Measurements from ENCODE around the gene CSTF1. TPM values are rescaled to one million over a fixed set of nuclear protein-coding genes. Genes with fewer than 3 reads are reported as not detected.

Gene CSTF1
- total and polyA plus RNA-seq, 2 of the 4 experiments (the other 2 are of a cell fraction), result 48.8 to 105 TPM

DNA sequence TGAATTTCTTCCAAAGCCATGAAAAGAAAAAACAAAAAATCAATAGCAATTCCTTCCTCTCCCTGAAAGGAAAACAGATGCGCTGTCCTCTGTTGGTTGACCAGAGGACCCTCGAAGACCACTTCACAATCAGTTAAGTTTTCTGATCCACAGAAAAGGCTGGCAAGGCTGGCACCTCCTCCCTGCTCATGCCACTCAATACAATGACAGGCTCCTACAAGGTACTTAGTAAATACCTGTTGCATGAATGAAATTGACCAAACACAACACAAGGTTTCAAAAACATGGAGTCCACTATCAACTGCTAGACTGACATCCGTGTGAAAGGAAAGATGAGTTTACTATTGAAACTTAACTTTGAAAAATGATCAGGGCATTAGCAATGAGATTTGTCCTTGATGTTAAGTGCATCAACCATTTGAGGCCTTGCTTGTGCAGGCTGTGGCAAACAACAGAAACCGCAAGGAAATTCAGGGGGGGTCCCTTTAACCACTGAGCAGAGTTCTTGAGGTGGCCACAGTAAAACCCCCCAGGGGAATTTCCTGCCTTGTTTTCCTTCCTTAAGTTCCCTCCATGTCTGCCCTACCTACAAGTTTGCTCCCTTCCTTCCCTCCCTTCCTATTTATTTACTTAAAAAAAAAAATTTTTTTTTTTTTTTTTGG, 48.0 kb downstream of the CSTF1 start:
- peaks cover 12 to 50% of the 10 kb centered on the region in 2 experiments; a peak in 3 of 4 replicates for H3K79me1 ChIP-seq (ENCODE audit: low read depth in 1 of 2, low read length in 2 of 2)
- peak overlapping the region; percentile 100 for H3K56ac ChIP-seq (ENCODE audit: extremely low read depth, insufficient read depth, low read length)
- POLR2A ChIA-PET (ENCODE audit: unreplicated experiment), result interaction anchor here (0.5 to 1.4 kb wide), 5 partner anchors 12 to 53 kb away, joined by 3 to 10 read pairs (median 7); partner anchors contain the start of gene CASS4
- peak overlapping the region; percentile 98 for H4K5ac ChIP-seq (ENCODE audit: low read depth, low read length)
- peak overlapping the region; percentile 94 for H2BK15ac ChIP-seq (ENCODE audit: low read depth, low read length)
- in situ Hi-C loops (cut with MboI; ENCODE audit: low sequenced_read_pairs), result no loop called here
- CTCF ChIA-PET, result interaction anchor here (0.6 to 0.8 kb wide), 2 partner anchors 23 to 60 kb away, joined by 3 to 5 read pairs; no protein-coding TSS in a partner anchor
- H2BK120ac ChIP-seq (ENCODE audit: low read depth, low read length), result peak overlapping the region; percentile 99
- ATAC-seq (ENCODE audit: low read depth) (no peak), DNase-seq (no peak)
- no peaks in the 10 kb centered on the region for H3K9me3 ChIP-seq (ENCODE audit: control insufficient read depth, insufficient read depth, low read length)
- no CpG with 5 or more reads among the region's 4 CpGs for WGBS, 2 experiments (ENCODE audit: extremely low coverage in 2 of 2, insufficient read length in 1 of 2)
- peak overlapping the region; percentile 38 for H2AFZ ChIP-seq (replicated peaks; ENCODE audit: low read length, poor library complexity)
- H4K91ac ChIP-seq (ENCODE audit: insufficient read depth, low read depth, low read length), result peak overlapping the region; percentile 98
- peaks cover 9% of the 10 kb centered on the region; the same call in 1 of the 2 replicates for H3K36me3 ChIP-seq (ENCODE audit: control insufficient read depth, insufficient read depth, low read length)
- H3K23ac ChIP-seq (ENCODE audit: low read depth, low read length), result peak overlapping the region; percentile 95
- peak overlapping the region; percentile 99 for H3K4ac ChIP-seq (ENCODE audit: low read depth, low read length)
- H3K27ac ChIP-seq (ENCODE audit: insufficient read depth, low read length), result peak overlapping the region; percentile 99
- H3K18ac ChIP-seq (ENCODE audit: low read depth, low read length), result peak overlapping the region; percentile 99
- H4K20me1 ChIP-seq (ENCODE audit: insufficient read depth, low read length), result no peaks in the 10 kb centered on the region
- dilution Hi-C loops (cut with HindIII; ENCODE audit: low sequenced_read_pairs, unreplicated experiment), result no loop called here
- peaks cover 35% of the 10 kb centered on the region for H3K4me1 ChIP-seq (ENCODE audit: control insufficient read depth, insufficient read depth, low read length)
- peak overlapping the region; percentile 97 for H3K14ac ChIP-seq (replicated peaks; ENCODE audit: low read depth, low read length)
- H3K4me3 ChIP-seq (ENCODE audit: insufficient read depth, low read depth, low read length), result no peak overlapping the region
- intact Hi-C loops (cut with micrococcal nuclease), result loop anchor here (1.0 kb wide), 1 partner anchor 28 kb away; the partner anchor contains the start of gene RTF2
- no TSS peak for BruUV-seq (replicated peaks)
- H4K8ac ChIP-seq (ENCODE audit: low read depth in 2 of 2, low read length in 2 of 2), result peak overlapping the region; percentile 96 to 98
- peaks cover 24% of the 10 kb centered on the region for H3K9me1 ChIP-seq (ENCODE audit: insufficient read depth, low read length)
- H3K4me2 ChIP-seq (ENCODE audit: low read depth, low read length), result peak overlapping the region; percentile 30
- peak overlapping the region; percentile 38 for H2AK9ac ChIP-seq (replicated peaks; ENCODE audit: low read depth, low read length, poor library complexity)
- peak overlapping the region; percentile 97 for H2BK20ac ChIP-seq (ENCODE audit: low read depth, low read length)
- H2BK5ac ChIP-seq (ENCODE audit: low read depth, low read length, poor library complexity, severe bottlenecking), result peak overlapping the region; percentile 98
- peak overlapping the region; percentile 81 for H3K9ac ChIP-seq (ENCODE audit: low read depth, low read length)
- H3K27me3 ChIP-seq (ENCODE audit: control insufficient read depth, insufficient read depth, low read length), result no peaks in the 10 kb centered on the region
- H2AK5ac ChIP-seq (ENCODE audit: low read depth, low read length), result peak overlapping the region; percentile 95
- TF ChIP-seq RFX5 (IDR thresholded peaks at IDR 0.05; ENCODE audit: low read depth, low read length) (no peak), CEBPB (IDR thresholded peaks at IDR 0.05; ENCODE audit: low read depth, low read length) (no peak), BHLHE40 (IDR thresholded peaks at IDR 0.05; ENCODE audit: low read depth, low read length) (no peak), RAD21 (IDR thresholded peaks at IDR 0.05; ENCODE audit: low read length) (no peak), NFE2L2 (IDR thresholded peaks at IDR 0.05; ENCODE audit: low read depth, low read length) (no peak), MXI1 (IDR thresholded peaks at IDR 0.05; ENCODE audit: borderline replicate concordance, low read depth, low read length) (no peak), RCOR1 (IDR thresholded peaks at IDR 0.05; ENCODE audit: insufficient replicate concordance, low read length) (no peak), SMC3 (IDR thresholded peaks at IDR 0.05; ENCODE audit: low read depth, low read length) (no peak), MAFK (IDR thresholded peaks at IDR 0.05; ENCODE audit: low read depth, low read length) (no peak), FOS (IDR thresholded peaks at IDR 0.05; ENCODE audit: low read depth, low read length) (no peak), POLR2A (IDR thresholded peaks at IDR 0.05; ENCODE audit: low read depth, low read length) (no peak), CHD1 (IDR thresholded peaks at IDR 0.05; ENCODE audit: low read depth, low read length) (no peak), MAZ (IDR thresholded peaks at IDR 0.05; ENCODE audit: borderline replicate concordance, low read depth, low read length) (no peak)
- TF ChIP-seq, protein P1, sequence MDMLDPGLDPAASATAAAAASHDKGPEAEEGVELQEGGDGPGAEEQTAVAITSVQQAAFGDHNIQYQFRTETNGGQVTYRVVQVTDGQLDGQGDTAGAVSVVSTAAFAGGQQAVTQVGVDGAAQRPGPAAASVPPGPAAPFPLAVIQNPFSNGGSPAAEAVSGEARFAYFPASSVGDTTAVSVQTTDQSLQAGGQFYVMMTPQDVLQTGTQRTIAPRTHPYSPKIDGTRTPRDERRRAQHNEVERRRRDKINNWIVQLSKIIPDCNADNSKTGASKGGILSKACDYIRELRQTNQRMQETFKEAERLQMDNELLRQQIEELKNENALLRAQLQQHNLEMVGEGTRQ (IDR thresholded peaks at IDR 0.05; ENCODE audit: low read depth, low read length), result no peak
- TF ChIP-seq, protein P2, sequence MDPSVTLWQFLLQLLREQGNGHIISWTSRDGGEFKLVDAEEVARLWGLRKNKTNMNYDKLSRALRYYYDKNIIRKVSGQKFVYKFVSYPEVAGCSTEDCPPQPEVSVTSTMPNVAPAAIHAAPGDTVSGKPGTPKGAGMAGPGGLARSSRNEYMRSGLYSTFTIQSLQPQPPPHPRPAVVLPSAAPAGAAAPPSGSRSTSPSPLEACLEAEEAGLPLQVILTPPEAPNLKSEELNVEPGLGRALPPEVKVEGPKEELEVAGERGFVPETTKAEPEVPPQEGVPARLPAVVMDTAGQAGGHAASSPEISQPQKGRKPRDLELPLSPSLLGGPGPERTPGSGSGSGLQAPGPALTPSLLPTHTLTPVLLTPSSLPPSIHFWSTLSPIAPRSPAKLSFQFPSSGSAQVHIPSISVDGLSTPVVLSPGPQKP (IDR thresholded peaks at IDR 0.05; ENCODE audit: borderline replicate concordance, low read depth, low read length), result no peak
